Stimulated activated CD4-positive, alpha-beta T cell treated with anti-CD3 and anti-CD28 coated beads, Interleukin-12 subunit alpha, Interleukin-12 subunit beta, amount 100 ng/mL, for 24 hours (primary cell): ENCODE measurements around the gene RELN.

Experiments used
- DNase-seq, 2 experiments: peaks; one replicate each; pipeline ENCODE4 v3.0.0-alpha.2; 2020; ENCODE audit warnings: low read depth in 2 of 2

Gene RELN

GRCh38 chr7:103718482-103719061 lies 270.9 kb downstream of the RELN start:
- no peak for DNase-seq

DNA sequence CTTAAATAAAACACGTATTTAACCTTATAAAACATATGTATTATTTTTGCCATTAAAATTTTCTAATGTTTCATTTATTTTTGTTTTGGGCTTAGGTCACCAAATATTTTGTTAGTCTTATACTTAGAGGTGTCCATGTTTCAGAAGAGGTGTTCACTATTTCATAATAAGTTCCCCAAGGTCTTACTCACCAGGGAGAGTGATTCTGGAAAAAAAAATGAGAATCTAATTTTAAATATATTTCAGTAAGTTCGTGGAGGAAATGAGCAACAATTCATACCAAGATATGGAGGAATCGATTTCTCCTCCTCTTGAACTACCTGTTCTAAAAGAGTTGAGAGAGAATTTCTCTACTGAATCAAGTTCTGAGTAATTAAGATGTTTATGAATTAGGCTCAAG lies 271.9 kb downstream of the RELN start:
- no peak for DNase-seq

DNA sequence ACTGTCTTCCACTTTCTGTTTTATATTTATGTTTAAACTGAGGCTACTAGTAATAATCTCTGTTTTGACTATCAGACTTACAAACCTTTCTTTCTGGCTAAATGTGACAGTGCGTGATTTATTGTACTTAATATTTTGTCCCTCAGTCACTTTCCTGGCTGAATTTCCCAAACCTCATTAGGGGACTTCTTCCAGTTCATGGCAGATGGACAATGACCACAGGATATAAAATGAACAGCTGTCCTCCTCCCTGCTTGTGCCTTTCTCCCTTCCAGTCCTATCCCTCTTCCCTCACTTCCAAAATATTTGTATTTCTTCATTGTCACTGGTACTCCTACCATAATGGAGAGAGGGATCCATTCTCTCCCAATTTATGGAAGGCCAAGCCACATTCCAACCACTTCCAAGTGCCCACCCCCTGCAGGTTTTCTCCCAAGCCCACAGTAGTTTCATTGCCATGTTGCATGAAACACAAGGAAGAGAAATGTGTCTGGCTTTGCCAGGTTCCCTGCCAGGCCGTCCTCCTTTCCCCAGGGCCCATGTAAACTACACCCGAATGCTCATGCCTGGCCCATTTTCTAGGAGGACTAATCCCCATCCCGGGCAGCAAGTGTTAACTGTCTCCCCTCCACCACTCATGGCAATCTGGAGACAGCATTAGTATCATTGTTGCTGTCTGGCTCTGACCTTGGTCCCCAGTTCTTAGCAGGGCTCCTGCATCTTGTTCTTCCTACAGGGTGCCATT lies 273.9 kb downstream of the RELN start:
- no peak for DNase-seq

DNA sequence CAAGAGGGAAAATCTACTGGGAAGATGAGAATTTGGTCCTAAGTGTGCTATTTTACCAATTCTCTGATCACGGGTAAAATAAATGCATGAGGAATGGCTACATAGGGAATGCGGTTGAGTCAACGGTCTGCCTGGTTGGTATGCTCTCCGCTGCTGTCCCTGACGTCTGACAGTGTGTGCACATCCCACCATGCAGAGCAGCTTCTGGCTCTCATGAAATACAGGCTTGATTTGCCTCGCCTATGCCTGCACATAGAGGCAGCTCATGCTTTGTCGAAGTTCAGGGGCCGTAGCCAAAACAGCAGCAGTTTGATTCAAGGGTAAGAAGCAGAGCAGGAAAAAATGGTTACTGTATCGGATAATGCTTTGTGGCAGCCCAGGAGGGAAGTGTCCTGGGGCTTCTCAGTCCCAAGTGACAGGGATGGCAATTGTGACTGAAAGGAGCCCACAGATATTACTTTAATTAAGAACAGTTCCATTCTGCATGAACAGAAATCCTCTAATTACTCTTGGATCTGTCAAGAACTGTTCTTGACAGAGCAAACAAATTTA lies 275.0 kb downstream of the RELN start:
- no peak for DNase-seq

DNA sequence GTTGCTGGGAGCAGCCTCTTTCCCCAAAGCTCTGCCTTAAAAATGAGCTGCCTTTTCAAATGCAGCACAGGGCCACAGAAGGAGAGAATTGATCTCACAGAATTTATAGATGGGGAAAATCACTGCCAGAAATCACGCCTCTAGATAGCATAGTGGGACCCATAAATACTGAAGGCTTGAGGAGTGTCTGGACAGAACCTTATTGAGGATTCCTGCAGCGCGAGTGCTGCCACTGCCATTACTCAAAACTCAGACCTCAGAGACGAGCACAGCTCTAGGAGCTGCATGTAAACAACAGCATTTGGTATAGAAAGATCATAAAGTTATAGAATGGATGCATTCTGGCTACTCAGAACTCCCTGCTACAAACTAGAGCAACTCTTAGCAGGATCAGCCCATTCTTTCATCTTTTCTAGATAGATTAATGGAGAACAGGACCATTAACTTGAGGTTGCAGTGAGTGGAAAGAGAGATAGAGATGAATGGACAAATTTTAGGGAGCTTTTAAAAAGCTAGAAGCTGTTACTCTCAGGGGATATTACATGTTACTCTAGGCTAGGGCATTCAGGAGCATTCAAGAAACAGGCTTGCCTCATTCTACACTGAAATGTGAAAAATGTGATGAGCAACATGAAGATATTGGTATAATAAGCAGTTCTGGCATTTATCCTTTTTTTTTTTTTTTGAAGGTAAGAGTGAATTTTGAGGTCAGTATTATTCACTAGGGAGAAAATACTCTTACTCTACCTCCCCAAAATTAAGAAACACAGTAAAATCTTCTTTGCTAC lies 276.3 kb downstream of the RELN start:
- no peak for DNase-seq

- DNase-seq = no peak
Observed at GRCh38 chr7:103711413-103711812, 278.0 kb downstream of the RELN start.

DNA sequence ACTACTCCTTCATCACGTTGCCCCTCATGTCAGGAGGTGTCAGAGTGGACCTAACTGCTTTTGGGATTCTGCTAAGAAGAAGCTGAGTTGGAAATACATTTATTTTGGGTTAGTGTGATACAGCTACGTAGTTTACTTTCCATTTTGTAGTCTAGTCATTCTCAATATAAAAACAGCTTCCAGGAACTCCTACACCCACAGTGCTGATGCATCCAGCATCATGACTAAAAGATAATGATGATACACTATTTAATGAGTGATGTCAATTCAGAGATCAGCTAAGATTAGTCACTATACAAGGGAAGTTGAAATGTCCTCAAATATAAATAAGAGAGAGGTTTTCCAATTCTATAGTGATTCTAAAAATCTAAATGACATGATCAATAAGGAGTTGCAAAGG lies 279.2 kb downstream of the RELN start:
- no peak for DNase-seq

DNA sequence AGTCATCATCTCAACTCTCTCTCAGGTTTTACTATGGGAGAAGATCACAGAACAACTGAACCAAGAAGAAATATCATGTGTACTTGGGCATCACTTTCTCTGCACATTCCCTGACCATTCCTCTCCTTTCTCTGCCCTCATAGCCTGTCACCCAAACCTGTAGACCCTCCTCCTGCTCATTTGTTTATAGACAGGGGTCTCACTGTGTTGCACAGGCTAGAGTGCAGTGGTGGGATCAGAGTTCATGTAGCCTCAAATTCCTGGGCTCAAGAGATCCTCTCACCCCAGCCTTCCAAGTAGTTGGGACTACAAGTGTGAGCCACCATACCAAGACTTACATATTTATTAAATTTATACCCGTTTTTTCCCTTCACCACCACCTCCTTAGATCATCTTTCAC lies 282.7 kb downstream of the RELN start:
- DNase-seq = no peak

- no peak for DNase-seq
Observed at GRCh38 chr7:103705542-103705941, 283.9 kb downstream of the RELN start.

DNA sequence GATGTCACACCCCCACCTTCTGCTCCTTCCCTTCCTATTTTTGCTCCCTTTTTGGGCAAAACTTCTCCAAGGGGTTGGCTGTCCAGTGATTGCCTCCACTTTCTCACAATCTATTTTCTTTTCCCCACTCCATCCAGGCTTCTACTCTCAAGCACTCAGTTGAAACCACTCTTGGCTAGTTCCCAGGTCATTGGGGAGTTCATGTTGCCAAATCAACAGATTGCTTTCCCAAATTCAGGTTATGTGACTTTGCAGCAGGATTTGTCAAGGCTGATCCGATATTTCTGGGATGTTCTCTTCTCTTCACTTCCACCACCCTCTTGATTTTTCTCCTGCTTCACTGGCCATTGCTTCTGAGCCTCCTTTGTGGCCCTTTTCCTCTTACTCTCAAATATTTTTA lies 284.8 kb downstream of the RELN start:
- no peak for DNase-seq

GRCh38 chr7:103702982-103703381 lies 286.5 kb downstream of the RELN start:
- DNase-seq = no peak

GRCh38 chr7:103702454-103702853 lies 287.0 kb downstream of the RELN start:
- no peak for DNase-seq

- DNase-seq = no peak
Observed at GRCh38 chr7:103699032-103699431, 290.4 kb downstream of the RELN start.

GRCh38 chr7:103698064-103698463 lies 291.4 kb downstream of the RELN start:
- DNase-seq = no peak

DNA sequence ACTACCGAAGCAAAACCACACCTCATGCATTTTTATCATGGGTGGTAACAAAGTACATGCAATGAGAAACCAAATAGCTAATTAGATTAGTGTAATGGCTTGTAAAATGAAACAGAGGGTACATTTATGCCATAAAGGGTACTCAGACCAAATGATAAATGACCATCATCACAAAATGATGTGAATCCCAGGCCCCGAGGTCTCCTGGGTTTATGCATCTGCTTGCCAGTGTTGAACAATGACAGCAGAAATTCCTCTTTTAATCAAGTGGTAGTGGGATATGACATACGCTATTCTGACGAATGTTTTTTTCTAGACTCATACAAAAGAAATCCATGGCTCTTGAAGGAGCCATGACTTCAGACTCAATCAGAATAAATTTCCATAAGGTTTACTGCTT lies 293.9 kb downstream of the RELN start:
- no peak for DNase-seq

DNA sequence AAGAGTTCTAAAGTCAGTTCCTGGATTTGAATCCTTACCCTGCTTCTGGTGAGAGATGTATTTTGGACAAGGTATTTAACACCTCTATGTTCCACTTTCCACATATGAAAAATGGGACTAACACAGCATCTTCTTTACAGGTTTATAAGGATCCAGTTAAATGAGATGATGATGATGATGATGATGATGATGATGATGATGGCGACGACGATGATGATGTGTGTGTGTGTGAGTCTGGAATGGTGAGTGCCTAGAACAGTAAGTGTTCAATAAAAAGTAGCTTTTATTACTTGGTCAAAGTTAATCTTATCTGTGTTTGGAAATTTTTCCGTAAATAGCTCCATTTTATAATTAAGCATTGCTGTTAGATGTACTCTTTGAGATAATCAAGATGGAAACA lies 295.2 kb downstream of the RELN start:
- no peak for DNase-seq

GRCh38 chr7:103691291-103691690 lies 298.2 kb downstream of the RELN start:
- DNase-seq = no peak

DNA sequence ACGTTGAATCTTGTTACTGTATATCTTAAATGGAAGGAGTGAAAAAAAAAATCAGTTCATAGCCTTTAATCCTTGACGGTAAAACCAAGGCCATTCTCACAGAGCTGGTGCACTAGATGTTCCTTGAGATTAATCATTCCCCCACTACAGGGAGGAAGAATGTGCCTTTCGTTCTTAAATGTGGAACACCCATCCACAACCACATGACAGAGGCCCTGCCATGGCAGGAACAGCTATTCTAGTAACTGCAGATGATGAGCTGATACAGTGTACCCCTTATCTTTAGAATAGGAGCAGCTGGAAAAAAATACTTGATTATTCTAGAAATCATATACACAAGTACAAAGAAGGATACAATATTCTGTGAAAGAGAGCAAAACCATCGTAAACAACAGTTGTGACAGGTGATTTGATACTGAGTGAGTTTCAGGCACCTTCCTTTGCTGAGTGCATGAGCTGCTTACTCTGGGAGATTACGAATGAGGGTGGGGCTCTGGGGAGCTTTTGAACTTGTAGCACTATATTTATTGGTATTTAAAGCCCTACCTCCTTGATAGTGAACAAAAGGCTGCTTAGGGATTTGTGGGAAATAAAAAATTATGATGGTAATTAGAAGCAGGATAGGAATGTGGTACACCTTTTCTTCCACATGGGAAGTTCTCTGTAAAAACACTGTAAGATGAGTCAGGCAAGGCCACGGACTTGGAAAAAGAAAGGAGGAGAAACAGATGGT lies 299.1 kb downstream of the RELN start:
- DNase-seq = no peak

DNA sequence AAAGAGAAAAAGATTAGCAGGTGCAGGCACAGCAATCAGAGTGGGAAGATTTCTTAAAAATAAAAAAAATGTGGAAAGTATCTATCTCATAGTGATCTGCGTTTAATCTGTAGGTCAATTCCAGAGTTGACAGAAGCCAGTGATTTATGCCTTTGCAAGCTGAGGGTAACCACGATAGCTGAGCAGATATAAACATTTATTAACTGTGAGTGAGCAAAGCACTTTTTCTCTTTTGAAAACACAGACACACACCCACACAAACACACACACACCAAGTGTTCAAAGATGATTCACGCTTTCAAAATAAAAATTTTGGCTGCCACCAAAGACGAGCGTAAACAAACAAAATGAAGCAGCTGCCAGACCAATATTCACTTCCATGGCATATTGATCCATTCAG lies 300.2 kb downstream of the RELN start:
- no peak for DNase-seq

GRCh38 chr7:103687951-103688350 lies 301.5 kb downstream of the RELN start:
- no peak for DNase-seq

DNA sequence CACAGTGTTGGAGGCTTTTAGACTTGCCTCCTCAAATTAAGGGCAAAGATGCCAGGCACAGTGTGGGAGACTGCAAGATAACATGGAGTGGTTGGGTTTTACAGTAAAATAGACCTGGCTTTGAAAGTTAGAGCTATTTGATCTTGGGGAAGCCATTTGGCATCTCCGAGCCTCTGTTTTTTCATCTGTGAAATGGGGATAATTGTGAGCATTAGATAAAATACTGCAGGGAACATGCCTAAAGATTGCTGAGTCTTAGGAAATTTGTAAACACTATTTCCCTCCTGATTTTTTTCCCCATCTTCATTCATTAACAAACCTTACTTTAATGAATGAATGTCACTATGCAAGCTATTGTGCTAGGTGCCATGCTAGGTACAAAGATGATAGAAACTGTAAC lies 302.2 kb downstream of the RELN start:
- no peak for DNase-seq

DNA sequence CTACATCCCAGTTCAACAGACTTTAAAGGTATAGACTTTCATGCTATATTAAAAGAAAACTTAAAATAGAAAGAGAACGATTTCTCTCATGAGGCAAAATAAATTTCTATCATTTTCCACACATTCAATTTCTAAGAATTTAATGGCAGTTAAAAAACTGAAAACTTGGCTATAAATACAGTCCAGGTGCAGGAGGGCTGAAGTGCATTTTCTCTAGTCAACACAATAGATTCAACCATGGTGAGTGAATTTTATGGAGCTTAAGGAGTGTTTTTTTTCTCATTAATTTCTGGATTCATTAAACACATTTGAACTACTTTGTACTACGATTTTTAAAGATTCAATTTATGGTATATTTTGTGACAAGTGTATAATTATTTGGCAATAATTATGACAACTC lies 302.7 kb downstream of the RELN start:
- DNase-seq = no peak
